HUES6 (cell line): ENCODE data around the gene FAP.

Experiments used
- H3K27ac ChIP-seq: 2 replicates; pipeline ENCODE4 v1.7.0; 2013; ENCODE audit warnings: low read depth, mild to moderate bottlenecking, low read length, inconsistent platforms
- H3K27me3 ChIP-seq: 2 replicates; pipeline ENCODE4 v1.6.1; 2013; ENCODE audit warnings: low read length; ENCODE audit not compliant: control insufficient read depth, insufficient read depth
- H3K36me3 ChIP-seq: 2 replicates; pipeline ENCODE4 v1.6.1; 2013; ENCODE audit warnings: low read length; ENCODE audit not compliant: control insufficient read depth, insufficient read depth
- H3K4me1 ChIP-seq: 2 replicates; pipeline ENCODE4 v1.6.1; 2013; ENCODE audit warnings: low read length; ENCODE audit not compliant: control insufficient read depth, insufficient read depth
- H3K4me3 ChIP-seq: 2 replicates; pipeline ENCODE4 v1.5.1; 2013; ENCODE audit warnings: low read depth, low read length
- H3K9ac ChIP-seq: one replicate; pipeline ENCODE4 v1.6.1; 2013; ENCODE audit warnings: mild to moderate bottlenecking, low read length
- H3K9me3 ChIP-seq: 2 replicates; pipeline ENCODE4 v1.6.1; 2013; ENCODE audit warnings: low read depth, low read length; ENCODE audit not compliant: control insufficient read depth, insufficient read depth

Gene FAP

GRCh38 chr2:162127422-162127821, 115.8 kb downstream of the FAP start:
- H3K27ac ChIP-seq = no peak overlapping the region
- H3K4me1 ChIP-seq = no peaks in the 10 kb centered on the region
- no peak overlapping the region for H3K4me3 ChIP-seq
- no peaks in the 10 kb centered on the region for H3K9me3 ChIP-seq
- no peak overlapping the region for H3K9ac ChIP-seq
- no peaks in the 10 kb centered on the region for H3K36me3 ChIP-seq
- no peaks in the 10 kb centered on the region for H3K27me3 ChIP-seq

GRCh38 chr2:162126527-162126926, 116.7 kb downstream of the FAP start:
- Histone ChIP-seq H3K36me3 (no peaks in the 10 kb centered on the region), H3K27me3 (no peaks in the 10 kb centered on the region), H3K9me3 (no peaks in the 10 kb centered on the region), H3K4me3 (no peak overlapping the region), H3K9ac (no peak overlapping the region), H3K4me1 (no peaks in the 10 kb centered on the region), H3K27ac (no peak overlapping the region)

GRCh38 chr2:162126111-162126519, 117.1 kb downstream of the FAP start:
- Histone ChIP-seq H3K4me3 (no peak overlapping the region), H3K9me3 (no peaks in the 10 kb centered on the region), H3K4me1 (no peaks in the 10 kb centered on the region), H3K27ac (no peak overlapping the region), H3K36me3 (no peaks in the 10 kb centered on the region), H3K27me3 (no peaks in the 10 kb centered on the region), H3K9ac (no peak overlapping the region)

- no peak overlapping the region for H3K4me3 ChIP-seq
- no peaks in the 10 kb centered on the region for H3K36me3 ChIP-seq
- H3K9ac ChIP-seq = no peak overlapping the region
- H3K27ac ChIP-seq = no peak overlapping the region
- no peaks in the 10 kb centered on the region for H3K9me3 ChIP-seq
- H3K27me3 ChIP-seq = no peaks in the 10 kb centered on the region
- H3K4me1 ChIP-seq = no peaks in the 10 kb centered on the region
Observed at GRCh38 chr2:162125138-162125537, 118.1 kb downstream of the FAP start.

GRCh38 chr2:162123806-162124758, 119.2 kb downstream of the FAP start:
- Histone ChIP-seq H3K9me3 (no peaks in the 10 kb centered on the region), H3K4me1 (no peaks in the 10 kb centered on the region), H3K36me3 (no peaks in the 10 kb centered on the region), H3K9ac (no peak overlapping the region), H3K27me3 (no peaks in the 10 kb centered on the region), H3K27ac (no peak overlapping the region), H3K4me3 (no peak overlapping the region)
